Measurements from ENCODE around the gene PINLYP.
"Not testable (repeated sequence)": the region's sequence is repeated elsewhere in the genome, so short reads cannot be mapped to it uniquely, and the experiment has no call there.

Gene PINLYP

GRCh38 chr19:43575156-43575950 is at the start of gene PINLYP, which contains the start of gene XRCC1:
Gene PINLYP, plus strand, starts transcription at chr19:43575801. Its CDS starts 1,391 bp downstream, at chr19:43577192.
Gene XRCC1, minus strand, starts transcription at chr19:43575527. Its CDS starts 69 bp downstream, at chr19:43575458.
- peak; percentile 99 for DNase-seq

GRCh38 chr19:43525836-43526771 is 49.5 kb upstream of the PINLYP start:
- no peak for DNase-seq

- peak; percentile 55 for DNase-seq
These were observed 48.4 kb upstream of the PINLYP start, which contains the start of gene ETHE1 for GRCh38 chr19:43526884-43527859. Gene ETHE1, minus strand, starts transcription at chr19:43527201. Its CDS starts 24 bp downstream, at chr19:43527177.

GRCh38 chr19:43527860-43528622 is 47.6 kb upstream of the PINLYP start:
- DNase-seq = no peak

- no peak for DNase-seq
These were observed 43.0 kb upstream of the PINLYP start for GRCh38 chr19:43532571-43532961.

GRCh38 chr19:43532962-43533545 is 42.5 kb upstream of the PINLYP start, which contains the start of gene ZNF575:
Gene ZNF575, plus strand, starts transcription at chr19:43533188. Its CDS starts 1,235 bp downstream, at chr19:43534423.
- DNase-seq = peak; percentile 83

- peak; percentile 96 for DNase-seq
These were observed 41.9 kb upstream of the PINLYP start for GRCh38 chr19:43533546-43534304.

GRCh38 chr19:43534305-43534815 is 41.2 kb upstream of the PINLYP start:
- DNase-seq = no peak

- DNase-seq = peak; percentile 24
These were observed 40.5 kb upstream of the PINLYP start for GRCh38 chr19:43534816-43535761.

GRCh38 chr19:43538922-43539321 is 36.7 kb upstream of the PINLYP start:
- DNase-seq = no peak

- DNase-seq = no peak
These were observed 35.2 kb upstream of the PINLYP start for GRCh38 chr19:43540381-43540780.

- no peak for DNase-seq
These were observed 33.5 kb upstream of the PINLYP start for GRCh38 chr19:43541920-43542650.

- DNase-seq = no peak
These were observed 31.5 kb upstream of the PINLYP start for GRCh38 chr19:43544077-43544476.

- no peak for DNase-seq
These were observed 30.3 kb upstream of the PINLYP start for GRCh38 chr19:43545276-43545675.

GRCh38 chr19:43545981-43546380 is 29.6 kb upstream of the PINLYP start:
- no peak for DNase-seq

GRCh38 chr19:43546581-43546980 is 29.0 kb upstream of the PINLYP start:
- DNase-seq = no peak

GRCh38 chr19:43547926-43548325 is 27.7 kb upstream of the PINLYP start:
- DNase-seq = not testable (repeated sequence)

- no peak for DNase-seq
These were observed 26.9 kb upstream of the PINLYP start for GRCh38 chr19:43548706-43549105.
